Uterus (tissue), 4 donors: Measurements from ENCODE around the gene PPP3R2. TPM values are rescaled to one million over a fixed set of nuclear protein-coding genes. Genes with fewer than 3 reads are reported as not detected.

Source experiments
- DNase-seq, 2 donors: peaks; one replicate each; pipeline ENCODE4 v3.0.0-alpha.2; 2019 to 2020
- H3K27ac ChIP-seq, 2 donors: fragments of 200-600 bp; sonication (generic); 1 replicate in 1 of 2; 2 replicates in 1 of 2; pipeline ENCODE4 v1.5.1; 2016 to 2018
- H3K27me3 ChIP-seq, 2 donors: fragments of 200-600 bp; sonication (generic); one replicate each; pipeline ENCODE4 v1.5.1; 2018 to 2019; ENCODE audit warnings: control low read depth in 1 of 2
- H3K36me3 ChIP-seq, 2 donors: fragments of 200-600 bp; sonication (generic); one replicate each; pipeline ENCODE4 v1.5.1; 2019; ENCODE audit warnings: control low read depth in 1 of 2
- H3K4me1 ChIP-seq, 2 donors: fragments of 200-600 bp; sonication (generic); one replicate each; pipeline ENCODE4 v1.5.1; 2018 to 2019; ENCODE audit warnings: control low read depth in 1 of 2
- H3K4me3 ChIP-seq, 2 donors: fragments of 200-600 bp; sonication (generic); 1 replicate in 1 of 2; 2 replicates in 1 of 2; pipeline ENCODE4 v1.5.1; 2018 to 2019; ENCODE audit warnings: mild to moderate bottlenecking in 1 of 2
- H3K9me3 ChIP-seq, 2 donors: fragments of 200-600 bp; sonication (generic); one replicate each; pipeline ENCODE4 v1.5.1; 2019; ENCODE audit warnings: control low read depth in 1 of 2
- POLR2A ChIP-seq, 2 donors: fragments of 450-650 bp; IDR thresholded peaks; one replicate each; pipeline ENCODE4 v1.6.1; 2016; ENCODE audit warnings: antibody characterized with exemption in 2 of 2, mild to moderate bottlenecking in 1 of 2, moderate library complexity in 1 of 2
- intact Hi-C: fragments of 100-400 bp; cut with DNase I; formaldehyde crosslinking; loops from one replicate; pipeline ENCODE4 v1.15.1; 2023; ENCODE audit warnings: low total_unique reads
- total RNA-seq, 4 donors: library from RNA; depleted of rRNA in 3 of 4; stranded (reverse); fragments of >200 nt in 3 of 4; gene quantifications; one replicate each; pipeline versions ENCODE4 v1.1.0 to v1.2.4, GENCODE V29; 2014 to 2023
- TF ChIP-seq, protein P1 (sequence below), 4 experiments: fragments of 200-600 bp in 2 of 4; fragments of 450-650 bp in 2 of 4; sonication (generic) in 2 of 4; IDR thresholded peaks; one replicate each; pipeline ENCODE4 v1.5.1; 2016 to 2019; ENCODE audit warnings: antibody characterized with exemption in 4 of 4, mild to moderate bottlenecking in 2 of 4, moderate library complexity in 1 of 4
- donor health status: DM: yes; HTN: yes; CAD: no.

Gene PPP3R2
- total RNA-seq, 4 donors from 2014 or later = 0.07 TPM; not detected in 3

DNA sequence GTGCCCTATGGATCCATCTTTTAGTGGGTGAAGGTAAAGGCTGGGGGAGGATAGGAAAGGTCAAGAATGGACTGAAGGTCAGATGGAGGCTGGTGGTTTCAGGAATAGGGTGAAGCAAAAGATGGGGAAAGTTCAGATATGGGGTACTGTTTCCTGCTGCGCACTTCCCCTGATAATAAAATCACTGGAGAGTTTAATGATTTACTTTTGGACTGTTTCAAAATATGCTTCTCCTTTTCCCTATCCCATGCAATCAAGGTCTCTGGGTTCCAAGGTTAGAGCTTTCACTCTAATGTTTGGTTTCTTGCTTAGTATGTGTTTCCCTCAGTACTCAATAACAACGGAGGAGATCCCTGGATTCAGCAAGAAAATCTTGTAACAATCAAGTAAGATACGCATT, 10.8 kb upstream of the PPP3R2 start:
- Histone ChIP-seq H3K36me3 (no peaks in the 10 kb centered on the region), H3K9me3 (no peaks in the 10 kb centered on the region), H3K27ac (no peak overlapping the region), H3K4me1 (no peaks in the 10 kb centered on the region), H3K27me3 (no peaks in the 10 kb centered on the region), H3K4me3 (no peak overlapping the region)
- intact Hi-C loops = no loop called here
- no peak for TF ChIP-seq POLR2A (IDR thresholded peaks at IDR 0.05)
- DNase-seq = no peak

DNA sequence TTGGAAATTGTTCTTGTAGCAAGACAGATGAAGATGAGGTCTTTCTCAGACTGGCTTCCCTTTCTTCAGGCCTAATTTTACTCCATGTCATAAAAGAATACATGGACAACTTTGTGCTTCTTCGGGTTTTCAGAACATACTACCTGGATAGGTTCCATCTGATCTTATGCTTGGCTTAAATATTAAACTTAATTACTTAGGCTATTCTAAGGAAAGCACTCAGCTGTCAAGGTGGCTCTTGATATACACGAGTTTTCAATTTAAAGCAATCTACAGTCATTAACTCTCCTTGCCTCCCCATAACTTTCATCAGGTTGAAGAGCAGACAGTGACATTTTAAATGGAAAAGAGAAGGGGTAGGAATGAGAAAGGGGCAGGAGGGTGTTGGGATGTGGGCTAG, 9.5 kb upstream of the PPP3R2 start:
- no peaks in the 10 kb centered on the region for H3K36me3 ChIP-seq
- no peaks in the 10 kb centered on the region for H3K9me3 ChIP-seq
- no peak for DNase-seq
- TF ChIP-seq, protein P1, sequence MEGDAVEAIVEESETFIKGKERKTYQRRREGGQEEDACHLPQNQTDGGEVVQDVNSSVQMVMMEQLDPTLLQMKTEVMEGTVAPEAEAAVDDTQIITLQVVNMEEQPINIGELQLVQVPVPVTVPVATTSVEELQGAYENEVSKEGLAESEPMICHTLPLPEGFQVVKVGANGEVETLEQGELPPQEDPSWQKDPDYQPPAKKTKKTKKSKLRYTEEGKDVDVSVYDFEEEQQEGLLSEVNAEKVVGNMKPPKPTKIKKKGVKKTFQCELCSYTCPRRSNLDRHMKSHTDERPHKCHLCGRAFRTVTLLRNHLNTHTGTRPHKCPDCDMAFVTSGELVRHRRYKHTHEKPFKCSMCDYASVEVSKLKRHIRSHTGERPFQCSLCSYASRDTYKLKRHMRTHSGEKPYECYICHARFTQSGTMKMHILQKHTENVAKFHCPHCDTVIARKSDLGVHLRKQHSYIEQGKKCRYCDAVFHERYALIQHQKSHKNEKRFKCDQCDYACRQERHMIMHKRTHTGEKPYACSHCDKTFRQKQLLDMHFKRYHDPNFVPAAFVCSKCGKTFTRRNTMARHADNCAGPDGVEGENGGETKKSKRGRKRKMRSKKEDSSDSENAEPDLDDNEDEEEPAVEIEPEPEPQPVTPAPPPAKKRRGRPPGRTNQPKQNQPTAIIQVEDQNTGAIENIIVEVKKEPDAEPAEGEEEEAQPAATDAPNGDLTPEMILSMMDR (IDR thresholded peaks at IDR 0.05) = no peak
- no peak for TF ChIP-seq POLR2A (IDR thresholded peaks at IDR 0.05)
- no peak overlapping the region for H3K4me3 ChIP-seq
- no peaks in the 10 kb centered on the region for H3K4me1 ChIP-seq
- no peak overlapping the region for H3K27ac ChIP-seq
- no peaks in the 10 kb centered on the region for H3K27me3 ChIP-seq
- intact Hi-C loops = no loop called here

DNA sequence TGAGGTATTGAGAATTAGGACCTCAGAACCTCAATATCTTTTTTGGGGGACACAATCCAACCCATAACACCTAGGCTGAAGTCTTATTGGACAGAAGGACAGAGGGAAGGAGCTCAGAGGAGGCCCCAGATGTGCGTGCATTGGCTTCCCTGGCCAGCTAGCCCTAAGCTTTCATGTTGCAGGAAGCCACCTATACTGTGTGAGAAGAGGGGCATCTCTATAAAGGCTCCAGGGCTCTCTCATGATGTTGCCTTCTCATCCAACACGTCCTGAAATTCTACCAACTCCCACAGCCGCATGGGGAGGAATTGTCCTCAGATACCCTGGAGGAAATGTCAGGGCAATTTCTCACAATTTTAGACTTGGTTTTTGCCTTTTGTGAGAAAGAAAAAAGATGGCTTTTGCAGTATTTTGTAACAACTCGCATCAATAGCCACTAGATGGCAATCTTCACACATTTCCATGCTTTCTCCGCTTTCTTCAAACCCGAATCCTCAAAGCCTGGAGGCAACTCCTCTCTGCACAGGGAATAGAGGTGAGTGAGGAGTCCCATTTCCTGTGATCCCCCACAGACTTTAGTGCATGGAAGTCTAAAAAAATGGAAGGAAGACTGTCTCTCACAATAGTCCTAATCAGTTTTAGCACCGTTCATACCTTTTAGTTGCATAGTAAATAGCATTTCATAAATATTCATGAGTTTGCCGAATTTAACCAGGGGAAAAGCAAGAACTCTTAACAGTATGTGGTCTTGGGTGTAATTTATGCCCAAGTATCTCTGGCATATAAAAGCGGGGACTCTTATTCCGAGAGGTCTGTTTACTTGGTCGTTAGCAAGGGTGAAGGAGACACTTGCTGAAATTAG, 7.4 kb upstream of the PPP3R2 start:
- Histone ChIP-seq H3K36me3 (no peaks in the 10 kb centered on the region), H3K9me3 (no peaks in the 10 kb centered on the region), H3K4me3 (no peak overlapping the region), H3K27me3 (no peaks in the 10 kb centered on the region), H3K27ac (no peak overlapping the region), H3K4me1 (no peaks in the 10 kb centered on the region)
- TF ChIP-seq, protein P1 (IDR thresholded peaks at IDR 0.05) = peak; percentile 39 to 59 (median 46)
- no peak for TF ChIP-seq POLR2A (IDR thresholded peaks at IDR 0.05)
- intact Hi-C loops = no loop called here
- DNase-seq = no peak

DNA sequence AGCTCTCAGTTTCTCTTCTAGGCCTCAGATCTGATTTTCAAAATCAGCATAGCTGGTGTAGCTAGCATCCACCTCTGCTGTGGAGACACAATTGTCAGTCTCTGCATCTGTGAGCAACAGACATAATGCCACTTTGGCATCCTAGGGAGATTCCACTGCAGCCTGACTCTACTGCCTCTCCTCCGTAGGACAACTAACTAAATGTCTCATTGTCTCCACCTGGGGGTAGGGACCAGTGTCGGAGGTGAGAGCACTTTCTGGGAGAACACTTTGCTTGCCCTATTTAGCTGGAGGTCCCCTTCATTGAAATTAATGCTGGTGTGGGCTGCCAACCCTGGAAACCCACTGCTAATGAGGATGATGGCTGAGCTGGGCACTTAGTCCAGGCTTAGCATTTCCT, 1.4 kb downstream of the PPP3R2 start:
- TF ChIP-seq, protein P1 (IDR thresholded peaks at IDR 0.05) = no peak
- TF ChIP-seq POLR2A (IDR thresholded peaks at IDR 0.05) = no peak
- Histone ChIP-seq H3K27me3 (no peaks in the 10 kb centered on the region), H3K9me3 (no peaks in the 10 kb centered on the region), H3K27ac (no peak overlapping the region), H3K36me3 (no peaks in the 10 kb centered on the region), H3K4me3 (no peak overlapping the region), H3K4me1 (no peaks in the 10 kb centered on the region)
- intact Hi-C loops = no loop called here
- no peak for DNase-seq

DNA sequence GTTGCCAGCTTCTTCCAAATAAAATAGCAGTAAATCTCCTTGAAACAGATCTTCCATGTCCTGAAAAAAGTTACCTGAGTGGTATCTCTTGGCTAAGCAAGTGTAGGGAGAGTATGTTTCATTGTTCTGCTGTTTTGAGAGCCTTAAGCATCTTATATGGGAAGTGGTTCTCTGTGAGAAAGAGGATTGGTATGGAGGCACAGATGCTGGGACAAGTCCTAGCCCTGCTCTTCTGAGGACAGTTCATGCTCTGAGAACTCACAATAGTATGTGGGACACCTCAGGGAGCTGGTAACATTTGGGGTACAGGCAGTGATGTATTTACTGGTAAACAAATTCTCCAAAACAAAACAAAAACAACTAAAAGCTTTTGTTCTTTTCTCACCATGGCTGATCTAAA, 2.0 kb downstream of the PPP3R2 start:
- no peak for DNase-seq
- intact Hi-C loops = no loop called here
- no peak overlapping the region for H3K27ac ChIP-seq

More for the DNA sequence above, 2.0 kb downstream of the PPP3R2 start:
- H3K4me1 ChIP-seq = no peaks in the 10 kb centered on the region
- no peaks in the 10 kb centered on the region for H3K36me3 ChIP-seq
- H3K9me3 ChIP-seq = no peaks in the 10 kb centered on the region
- H3K27me3 ChIP-seq = no peaks in the 10 kb centered on the region
- H3K4me3 ChIP-seq = no peak overlapping the region
- TF ChIP-seq POLR2A (IDR thresholded peaks at IDR 0.05) = no peak
- TF ChIP-seq, protein P1 (IDR thresholded peaks at IDR 0.05) = no peak
